ENCODE measurements around the gene GSG1L. TPM values are rescaled to one million over a fixed set of nuclear protein-coding genes. Genes with fewer than 3 reads are reported as not detected.

The GSG1L gene
- total and polyA plus RNA-seq, 4 donors: not detected

DNA sequence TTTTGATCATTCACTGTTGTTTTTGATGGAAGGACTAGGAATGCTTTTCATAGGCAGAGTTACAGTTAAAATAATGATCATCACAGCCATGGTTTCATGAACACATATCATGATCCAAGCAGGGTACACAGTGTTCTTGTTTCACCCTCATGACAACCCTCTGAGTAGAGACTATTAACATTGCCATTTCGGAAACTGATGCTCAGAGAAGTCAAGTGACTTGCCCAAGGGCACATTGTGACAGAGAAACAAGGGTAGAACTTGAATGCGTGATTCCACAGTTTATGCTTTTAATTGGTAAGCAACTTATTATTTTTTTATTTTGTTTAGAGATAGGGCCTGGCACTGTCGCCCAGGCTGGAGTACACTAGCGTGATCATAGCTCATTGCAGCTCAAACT lies 311.3 kb downstream of the GSG1L start:
- Histone ChIP-seq H3K27ac (ENCODE audit: low read depth in 1 of 2, low read length in 2 of 2) (no peak overlapping the region), H3K27me3 (ENCODE audit: control insufficient read depth in 4 of 4, insufficient read depth in 4 of 4, low read length in 3 of 4) (no peaks in the 10 kb centered on the region), H3K9ac (ENCODE audit: low read depth in 1 of 2, low read length in 2 of 2) (no peak overlapping the region), H3K4me3 (ENCODE audit: low read depth in 1 of 3, low read length in 3 of 3) (no peak overlapping the region), H3K36me3 (ENCODE audit: control insufficient read depth in 4 of 4, insufficient read depth in 3 of 4, low read depth in 1 of 4, low read length in 3 of 4) (peaks cover 0 to 4% (median 0%) of the 10 kb centered on the region in 4 donors), H3K9me3 (ENCODE audit: control insufficient read depth in 4 of 4, low read length in 3 of 4) (no peaks in the 10 kb centered on the region), H3K4me1 (ENCODE audit: control insufficient read depth in 4 of 4, insufficient read depth in 4 of 4, low read length in 3 of 4) (no peaks in the 10 kb centered on the region)
- no peak for DNase-seq (ENCODE audit: low spot score)
- TF ChIP-seq EGR1 (IDR thresholded peaks at IDR 0.05; ENCODE audit: low read depth in 2 of 2): no peak
- TF ChIP-seq, protein P1, sequence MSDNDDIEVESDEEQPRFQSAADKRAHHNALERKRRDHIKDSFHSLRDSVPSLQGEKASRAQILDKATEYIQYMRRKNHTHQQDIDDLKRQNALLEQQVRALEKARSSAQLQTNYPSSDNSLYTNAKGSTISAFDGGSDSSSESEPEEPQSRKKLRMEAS (IDR thresholded peaks at IDR 0.05): no peak
- TF ChIP-seq GABPA (IDR thresholded peaks at IDR 0.05 in 1 of 2, conservative IDR thresholded peaks at IDR 0.05 in 1 of 2): no peak
- TF ChIP-seq, protein P2, sequence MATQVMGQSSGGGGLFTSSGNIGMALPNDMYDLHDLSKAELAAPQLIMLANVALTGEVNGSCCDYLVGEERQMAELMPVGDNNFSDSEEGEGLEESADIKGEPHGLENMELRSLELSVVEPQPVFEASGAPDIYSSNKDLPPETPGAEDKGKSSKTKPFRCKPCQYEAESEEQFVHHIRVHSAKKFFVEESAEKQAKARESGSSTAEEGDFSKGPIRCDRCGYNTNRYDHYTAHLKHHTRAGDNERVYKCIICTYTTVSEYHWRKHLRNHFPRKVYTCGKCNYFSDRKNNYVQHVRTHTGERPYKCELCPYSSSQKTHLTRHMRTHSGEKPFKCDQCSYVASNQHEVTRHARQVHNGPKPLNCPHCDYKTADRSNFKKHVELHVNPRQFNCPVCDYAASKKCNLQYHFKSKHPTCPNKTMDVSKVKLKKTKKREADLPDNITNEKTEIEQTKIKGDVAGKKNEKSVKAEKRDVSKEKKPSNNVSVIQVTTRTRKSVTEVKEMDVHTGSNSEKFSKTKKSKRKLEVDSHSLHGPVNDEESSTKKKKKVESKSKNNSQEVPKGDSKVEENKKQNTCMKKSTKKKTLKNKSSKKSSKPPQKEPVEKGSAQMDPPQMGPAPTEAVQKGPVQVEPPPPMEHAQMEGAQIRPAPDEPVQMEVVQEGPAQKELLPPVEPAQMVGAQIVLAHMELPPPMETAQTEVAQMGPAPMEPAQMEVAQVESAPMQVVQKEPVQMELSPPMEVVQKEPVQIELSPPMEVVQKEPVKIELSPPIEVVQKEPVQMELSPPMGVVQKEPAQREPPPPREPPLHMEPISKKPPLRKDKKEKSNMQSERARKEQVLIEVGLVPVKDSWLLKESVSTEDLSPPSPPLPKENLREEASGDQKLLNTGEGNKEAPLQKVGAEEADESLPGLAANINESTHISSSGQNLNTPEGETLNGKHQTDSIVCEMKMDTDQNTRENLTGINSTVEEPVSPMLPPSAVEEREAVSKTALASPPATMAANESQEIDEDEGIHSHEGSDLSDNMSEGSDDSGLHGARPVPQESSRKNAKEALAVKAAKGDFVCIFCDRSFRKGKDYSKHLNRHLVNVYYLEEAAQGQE (IDR thresholded peaks at IDR 0.05): no peak
- TF ChIP-seq TAF1 (conservative IDR thresholded peaks at IDR 0.05): no peak
- TF ChIP-seq NR2F2 (IDR thresholded peaks at IDR 0.05): no peak
- no peak for TF ChIP-seq HNF4G (IDR thresholded peaks at IDR 0.05)
- no peak for TF ChIP-seq RAD21 (IDR thresholded peaks at IDR 0.05)
- TF ChIP-seq HNF4A (conservative IDR thresholded peaks at IDR 0.05): no peak
- TF ChIP-seq, protein P3, sequence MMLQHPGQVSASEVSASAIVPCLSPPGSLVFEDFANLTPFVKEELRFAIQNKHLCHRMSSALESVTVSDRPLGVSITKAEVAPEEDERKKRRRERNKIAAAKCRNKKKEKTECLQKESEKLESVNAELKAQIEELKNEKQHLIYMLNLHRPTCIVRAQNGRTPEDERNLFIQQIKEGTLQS (IDR thresholded peaks at IDR 0.05): no peak
- no peak for TF ChIP-seq RXRA (IDR thresholded peaks at IDR 0.05)
- no peak for TF ChIP-seq JUND (IDR thresholded peaks at IDR 0.05)
- TF ChIP-seq SP1 (IDR thresholded peaks at IDR 0.05): no peak
- no peak for TF ChIP-seq FOXA1 (IDR thresholded peaks at IDR 0.05)
- TF ChIP-seq YY1 (IDR thresholded peaks at IDR 0.05): no peak
- TF ChIP-seq, protein P4, sequence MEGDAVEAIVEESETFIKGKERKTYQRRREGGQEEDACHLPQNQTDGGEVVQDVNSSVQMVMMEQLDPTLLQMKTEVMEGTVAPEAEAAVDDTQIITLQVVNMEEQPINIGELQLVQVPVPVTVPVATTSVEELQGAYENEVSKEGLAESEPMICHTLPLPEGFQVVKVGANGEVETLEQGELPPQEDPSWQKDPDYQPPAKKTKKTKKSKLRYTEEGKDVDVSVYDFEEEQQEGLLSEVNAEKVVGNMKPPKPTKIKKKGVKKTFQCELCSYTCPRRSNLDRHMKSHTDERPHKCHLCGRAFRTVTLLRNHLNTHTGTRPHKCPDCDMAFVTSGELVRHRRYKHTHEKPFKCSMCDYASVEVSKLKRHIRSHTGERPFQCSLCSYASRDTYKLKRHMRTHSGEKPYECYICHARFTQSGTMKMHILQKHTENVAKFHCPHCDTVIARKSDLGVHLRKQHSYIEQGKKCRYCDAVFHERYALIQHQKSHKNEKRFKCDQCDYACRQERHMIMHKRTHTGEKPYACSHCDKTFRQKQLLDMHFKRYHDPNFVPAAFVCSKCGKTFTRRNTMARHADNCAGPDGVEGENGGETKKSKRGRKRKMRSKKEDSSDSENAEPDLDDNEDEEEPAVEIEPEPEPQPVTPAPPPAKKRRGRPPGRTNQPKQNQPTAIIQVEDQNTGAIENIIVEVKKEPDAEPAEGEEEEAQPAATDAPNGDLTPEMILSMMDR (IDR thresholded peaks at IDR 0.05; ENCODE audit: low read depth, low read length, missing input control): no peak
- 96% methylated on average over 4 of the region's 4 CpGs for WGBS

DNA sequence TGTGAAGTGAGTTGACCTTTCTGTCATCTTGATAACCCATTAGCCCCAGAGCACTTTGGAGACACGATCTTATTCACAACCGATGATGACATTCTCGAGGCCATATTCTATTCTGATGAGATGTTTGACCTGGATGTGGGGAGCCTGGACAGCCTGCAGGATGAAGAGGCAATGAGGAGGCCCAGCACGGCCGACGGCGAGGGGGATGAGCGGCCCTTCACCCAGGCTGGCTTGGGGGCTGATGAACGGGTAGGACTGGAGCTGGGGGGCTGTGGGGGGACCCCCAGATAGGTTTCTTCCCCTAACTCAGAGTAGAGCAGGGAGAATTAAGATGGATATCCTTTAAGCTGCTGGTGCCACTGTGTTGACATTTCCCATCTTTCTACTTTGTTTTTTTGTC lies 311.8 kb downstream of the GSG1L start:
- TF ChIP-seq YY1 (IDR thresholded peaks at IDR 0.05): no peak
- TF ChIP-seq TAF1 (conservative IDR thresholded peaks at IDR 0.05): no peak
- no peak for TF ChIP-seq HNF4A (conservative IDR thresholded peaks at IDR 0.05)
- TF ChIP-seq NR2F2 (IDR thresholded peaks at IDR 0.05): no peak
- TF ChIP-seq JUND (IDR thresholded peaks at IDR 0.05): no peak
- Histone ChIP-seq H3K4me1 (ENCODE audit: control insufficient read depth in 4 of 4, insufficient read depth in 4 of 4, low read length in 3 of 4) (no peaks in the 10 kb centered on the region), H3K36me3 (ENCODE audit: control insufficient read depth in 4 of 4, insufficient read depth in 3 of 4, low read depth in 1 of 4, low read length in 3 of 4) (peaks cover 0 to 4% (median 0%) of the 10 kb centered on the region in 4 donors), H3K27ac (ENCODE audit: low read depth in 1 of 2, low read length in 2 of 2) (no peak overlapping the region), H3K4me3 (ENCODE audit: low read depth in 1 of 3, low read length in 3 of 3) (no peak overlapping the region), H3K9me3 (ENCODE audit: control insufficient read depth in 4 of 4, low read length in 3 of 4) (no peaks in the 10 kb centered on the region), H3K9ac (ENCODE audit: low read depth in 1 of 2, low read length in 2 of 2) (no peak overlapping the region), H3K27me3 (ENCODE audit: control insufficient read depth in 4 of 4, insufficient read depth in 4 of 4, low read length in 3 of 4) (no peaks in the 10 kb centered on the region)
- DNase-seq (ENCODE audit: low spot score): no peak
- WGBS: 95% methylated on average over 9 of the region's 9 CpGs
